K562 (cell line): ENCODE data around the gene TMEM101. TPM values are rescaled to one million over a fixed set of nuclear protein-coding genes. Genes with fewer than 3 reads are reported as not detected.
A peak's percentile ranks its signal among the peaks of the same experiment; 100 is the strongest.

Experiments
- BACH1 ChIP-seq: fragments of 200-800 bp; sonication (Bioruptor generic); IDR thresholded peaks from 2 replicates; pipeline ENCODE4 v1.6.1; 2016; ENCODE audit warnings: missing genetic modification characterization, missing compliant biosample characterization
- BHLHE40 ChIP-seq: IDR thresholded peaks from 2 replicates; pipeline ENCODE4 v1.6.1; 2011; ENCODE audit warnings: low read length, improper control_type of control experiment
- CBFA2T3 ChIP-seq: fragments of 450-650 bp; IDR thresholded peaks from 2 replicates; pipeline ENCODE4 v1.6.1; 2017
- DMBX1 ChIP-seq: fragments of 250-450 bp; sonication (Bioruptor Pico); IDR thresholded peaks from 2 replicates; pipeline ENCODE4 v1.8.0; 2022; ENCODE audit warnings: inconsistent platforms, mild to moderate bottlenecking, moderate library complexity, borderline replicate concordance
- L3MBTL2 ChIP-seq: fragments of 450-650 bp; IDR thresholded peaks from 2 replicates; pipeline ENCODE4 v1.6.1; 2016; ENCODE audit warnings: mild to moderate bottlenecking, moderate library complexity
- MAFG ChIP-seq: fragments of 450-650 bp; conservative IDR thresholded peaks from 2 replicates; pipeline ENCODE4 v1.6.1; 2016; ENCODE audit warnings: missing genetic modification characterization, missing compliant biosample characterization
- MYNN ChIP-seq, 2 experiments: sonication (generic); formaldehyde crosslinking in 1 of 2; IDR thresholded peaks; 2 replicates each; pipeline versions ENCODE4 v1.5.0 to v1.6.1; 2016 to 2020; ENCODE audit warnings: antibody characterized with exemption in 1 of 2, missing genetic modification reagents in 1 of 2
- NCOR1 ChIP-seq: fragments of 450-650 bp; IDR thresholded peaks from 2 replicates; pipeline ENCODE4 v1.6.1; 2016; ENCODE audit warnings: mild to moderate bottlenecking, moderate library complexity
- RBBP5 ChIP-seq: fragments of 200-600 bp; sonication (generic); IDR thresholded peaks from 2 replicates; pipeline ENCODE4 v1.6.1; 2012; ENCODE audit warnings: borderline replicate concordance, mild to moderate bottlenecking, low read length, control low read depth, inconsistent platforms; ENCODE audit not compliant: insufficient read depth, poor library complexity, severe bottlenecking
- TAL1 ChIP-seq: fragments of 450-650 bp; IDR thresholded peaks from 2 replicates; pipeline ENCODE4 v1.6.1; 2016; ENCODE audit warnings: mild to moderate bottlenecking
- polyA plus RNA-seq, 8 experiments: library from polyadenylated mRNA; depleted of rRNA in 4 of 8; stranded (reverse) in 5 of 8; unstranded in 3 of 8; fragments of >200 nt; fragmentation: Nextera tagmentation in 2 of 8; fragmentation: Illumina TruSeq in 1 of 8; extraction: Ambion mirVana in 2 of 8; extraction: Trizol in 1 of 8; gene quantifications; 2 replicates each; pipeline versions ENCODE4 v1.2.1 to v1.2.3, GENCODE V29; 2011 to 2014; ENCODE audit warnings: inconsistent platforms in 1 of 8, missing spikeins in 1 of 8
- total RNA-seq, 7 experiments: library from RNA; depleted of rRNA in 6 of 7; stranded (reverse); fragments of >200 nt in 6 of 7; fragmentation: Illumina TruSeq in 2 of 7; extraction: Trizol in 2 of 7; gene quantifications; 2 replicates each; pipeline versions ENCODE4 v1.2.1 to v1.2.3, GENCODE V29; 2011 to 2021; ENCODE audit warnings: low replicate concordance in 1 of 7
- TF ChIP-seq, protein P1 (sequence below): fragments of 450-650 bp; IDR thresholded peaks from 2 replicates; pipeline ENCODE4 v1.6.1; 2016; ENCODE audit warnings: mild to moderate bottlenecking, moderate library complexity
- TF ChIP-seq, protein P2 (sequence below): sonication (generic); formaldehyde crosslinking; IDR thresholded peaks from 2 replicates; pipeline ENCODE4 v1.9.0; 2022; ENCODE audit warnings: mild to moderate bottlenecking, missing genetic modification reagents
- TF ChIP-seq, protein P3 (sequence below): IDR thresholded peaks from 2 replicates; pipeline ENCODE4 v1.6.1; 2014; ENCODE audit warnings: antibody characterized with exemption

The TMEM101 gene
- total and polyA plus RNA-seq, 9 of the 15 experiments (the other 6 are each of a cell fraction or from before 2014, with no cell fraction given) = 21.2 to 110 (median 37.8) TPM

DNA sequence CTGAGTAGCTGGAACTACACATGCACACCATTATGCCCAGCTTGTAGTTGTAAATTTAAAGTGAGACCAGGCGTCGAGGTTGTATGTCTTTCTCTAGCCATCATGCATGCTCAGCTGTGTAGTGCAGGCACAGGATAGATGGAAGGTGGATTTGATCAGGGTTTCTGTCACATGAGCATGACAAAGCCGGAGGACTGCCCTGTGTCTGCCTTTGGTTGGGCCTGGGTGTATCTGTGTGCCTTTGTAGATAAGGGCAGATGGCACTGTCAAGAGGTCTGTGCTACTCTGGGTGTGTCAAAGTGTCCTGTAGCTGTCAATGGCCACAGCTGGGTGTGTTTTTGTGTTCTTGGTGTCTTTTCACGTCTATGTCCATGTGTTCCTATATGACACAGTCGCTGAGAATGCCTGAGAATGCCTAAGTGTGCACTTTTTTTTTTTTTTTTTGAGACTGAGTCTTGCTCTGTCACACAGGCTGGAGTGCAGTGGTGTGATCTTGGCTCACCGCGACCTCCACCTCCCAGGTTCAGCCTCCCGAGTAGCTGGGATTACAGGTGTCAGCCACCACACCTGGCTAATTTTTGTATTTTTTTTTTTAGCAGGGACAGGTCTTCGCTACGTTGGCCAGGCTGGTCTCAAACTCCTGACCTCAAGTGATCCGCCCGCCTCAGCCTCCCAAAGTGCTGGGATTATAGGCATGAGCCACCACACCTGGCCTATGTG lies 14.5 kb downstream of the TMEM101 start (continued):
- TF ChIP-seq, protein P1, sequence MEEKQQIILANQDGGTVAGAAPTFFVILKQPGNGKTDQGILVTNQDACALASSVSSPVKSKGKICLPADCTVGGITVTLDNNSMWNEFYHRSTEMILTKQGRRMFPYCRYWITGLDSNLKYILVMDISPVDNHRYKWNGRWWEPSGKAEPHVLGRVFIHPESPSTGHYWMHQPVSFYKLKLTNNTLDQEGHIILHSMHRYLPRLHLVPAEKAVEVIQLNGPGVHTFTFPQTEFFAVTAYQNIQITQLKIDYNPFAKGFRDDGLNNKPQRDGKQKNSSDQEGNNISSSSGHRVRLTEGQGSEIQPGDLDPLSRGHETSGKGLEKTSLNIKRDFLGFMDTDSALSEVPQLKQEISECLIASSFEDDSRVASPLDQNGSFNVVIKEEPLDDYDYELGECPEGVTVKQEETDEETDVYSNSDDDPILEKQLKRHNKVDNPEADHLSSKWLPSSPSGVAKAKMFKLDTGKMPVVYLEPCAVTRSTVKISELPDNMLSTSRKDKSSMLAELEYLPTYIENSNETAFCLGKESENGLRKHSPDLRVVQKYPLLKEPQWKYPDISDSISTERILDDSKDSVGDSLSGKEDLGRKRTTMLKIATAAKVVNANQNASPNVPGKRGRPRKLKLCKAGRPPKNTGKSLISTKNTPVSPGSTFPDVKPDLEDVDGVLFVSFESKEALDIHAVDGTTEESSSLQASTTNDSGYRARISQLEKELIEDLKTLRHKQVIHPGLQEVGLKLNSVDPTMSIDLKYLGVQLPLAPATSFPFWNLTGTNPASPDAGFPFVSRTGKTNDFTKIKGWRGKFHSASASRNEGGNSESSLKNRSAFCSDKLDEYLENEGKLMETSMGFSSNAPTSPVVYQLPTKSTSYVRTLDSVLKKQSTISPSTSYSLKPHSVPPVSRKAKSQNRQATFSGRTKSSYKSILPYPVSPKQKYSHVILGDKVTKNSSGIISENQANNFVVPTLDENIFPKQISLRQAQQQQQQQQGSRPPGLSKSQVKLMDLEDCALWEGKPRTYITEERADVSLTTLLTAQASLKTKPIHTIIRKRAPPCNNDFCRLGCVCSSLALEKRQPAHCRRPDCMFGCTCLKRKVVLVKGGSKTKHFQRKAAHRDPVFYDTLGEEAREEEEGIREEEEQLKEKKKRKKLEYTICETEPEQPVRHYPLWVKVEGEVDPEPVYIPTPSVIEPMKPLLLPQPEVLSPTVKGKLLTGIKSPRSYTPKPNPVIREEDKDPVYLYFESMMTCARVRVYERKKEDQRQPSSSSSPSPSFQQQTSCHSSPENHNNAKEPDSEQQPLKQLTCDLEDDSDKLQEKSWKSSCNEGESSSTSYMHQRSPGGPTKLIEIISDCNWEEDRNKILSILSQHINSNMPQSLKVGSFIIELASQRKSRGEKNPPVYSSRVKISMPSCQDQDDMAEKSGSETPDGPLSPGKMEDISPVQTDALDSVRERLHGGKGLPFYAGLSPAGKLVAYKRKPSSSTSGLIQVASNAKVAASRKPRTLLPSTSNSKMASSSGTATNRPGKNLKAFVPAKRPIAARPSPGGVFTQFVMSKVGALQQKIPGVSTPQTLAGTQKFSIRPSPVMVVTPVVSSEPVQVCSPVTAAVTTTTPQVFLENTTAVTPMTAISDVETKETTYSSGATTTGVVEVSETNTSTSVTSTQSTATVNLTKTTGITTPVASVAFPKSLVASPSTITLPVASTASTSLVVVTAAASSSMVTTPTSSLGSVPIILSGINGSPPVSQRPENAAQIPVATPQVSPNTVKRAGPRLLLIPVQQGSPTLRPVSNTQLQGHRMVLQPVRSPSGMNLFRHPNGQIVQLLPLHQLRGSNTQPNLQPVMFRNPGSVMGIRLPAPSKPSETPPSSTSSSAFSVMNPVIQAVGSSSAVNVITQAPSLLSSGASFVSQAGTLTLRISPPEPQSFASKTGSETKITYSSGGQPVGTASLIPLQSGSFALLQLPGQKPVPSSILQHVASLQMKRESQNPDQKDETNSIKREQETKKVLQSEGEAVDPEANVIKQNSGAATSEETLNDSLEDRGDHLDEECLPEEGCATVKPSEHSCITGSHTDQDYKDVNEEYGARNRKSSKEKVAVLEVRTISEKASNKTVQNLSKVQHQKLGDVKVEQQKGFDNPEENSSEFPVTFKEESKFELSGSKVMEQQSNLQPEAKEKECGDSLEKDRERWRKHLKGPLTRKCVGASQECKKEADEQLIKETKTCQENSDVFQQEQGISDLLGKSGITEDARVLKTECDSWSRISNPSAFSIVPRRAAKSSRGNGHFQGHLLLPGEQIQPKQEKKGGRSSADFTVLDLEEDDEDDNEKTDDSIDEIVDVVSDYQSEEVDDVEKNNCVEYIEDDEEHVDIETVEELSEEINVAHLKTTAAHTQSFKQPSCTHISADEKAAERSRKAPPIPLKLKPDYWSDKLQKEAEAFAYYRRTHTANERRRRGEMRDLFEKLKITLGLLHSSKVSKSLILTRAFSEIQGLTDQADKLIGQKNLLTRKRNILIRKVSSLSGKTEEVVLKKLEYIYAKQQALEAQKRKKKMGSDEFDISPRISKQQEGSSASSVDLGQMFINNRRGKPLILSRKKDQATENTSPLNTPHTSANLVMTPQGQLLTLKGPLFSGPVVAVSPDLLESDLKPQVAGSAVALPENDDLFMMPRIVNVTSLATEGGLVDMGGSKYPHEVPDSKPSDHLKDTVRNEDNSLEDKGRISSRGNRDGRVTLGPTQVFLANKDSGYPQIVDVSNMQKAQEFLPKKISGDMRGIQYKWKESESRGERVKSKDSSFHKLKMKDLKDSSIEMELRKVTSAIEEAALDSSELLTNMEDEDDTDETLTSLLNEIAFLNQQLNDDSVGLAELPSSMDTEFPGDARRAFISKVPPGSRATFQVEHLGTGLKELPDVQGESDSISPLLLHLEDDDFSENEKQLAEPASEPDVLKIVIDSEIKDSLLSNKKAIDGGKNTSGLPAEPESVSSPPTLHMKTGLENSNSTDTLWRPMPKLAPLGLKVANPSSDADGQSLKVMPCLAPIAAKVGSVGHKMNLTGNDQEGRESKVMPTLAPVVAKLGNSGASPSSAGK = peak; percentile 46; the same call in 1 of the 2 replicates
- TF ChIP-seq DMBX1 = no peak
- no peak for TF ChIP-seq BACH1 (tag)
- TF ChIP-seq, protein P2, sequence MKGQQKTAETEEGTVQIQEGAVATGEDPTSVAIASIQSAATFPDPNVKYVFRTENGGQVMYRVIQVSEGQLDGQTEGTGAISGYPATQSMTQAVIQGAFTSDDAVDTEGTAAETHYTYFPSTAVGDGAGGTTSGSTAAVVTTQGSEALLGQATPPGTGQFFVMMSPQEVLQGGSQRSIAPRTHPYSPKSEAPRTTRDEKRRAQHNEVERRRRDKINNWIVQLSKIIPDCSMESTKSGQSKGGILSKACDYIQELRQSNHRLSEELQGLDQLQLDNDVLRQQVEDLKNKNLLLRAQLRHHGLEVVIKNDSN (CRISPR knock-in tag) = peak; percentile 38; the same call in 1 of the 2 replicates
- TF ChIP-seq BHLHE40 = peak; percentile 67
- peak; percentile 37; the same call in 1 of the 2 replicates for TF ChIP-seq TAL1
- peak; percentile 14; the same call in 1 of the 2 replicates for TF ChIP-seq MAFG (tag)
- TF ChIP-seq RBBP5 = no peak
- TF ChIP-seq CBFA2T3 = peak; percentile 77
- TF ChIP-seq L3MBTL2 = peak; percentile 36; the same call in 1 of the 2 replicates
- TF ChIP-seq MYNN (IDR thresholded peaks at IDR 0.05) = 0 out of 2 replicates have a peak, but pooled peaks have one; percentile 66
- no peak for TF ChIP-seq MYNN (CRISPR knock-in tag; IDR thresholded peaks at IDR 0.05)
- TF ChIP-seq, protein P3, sequence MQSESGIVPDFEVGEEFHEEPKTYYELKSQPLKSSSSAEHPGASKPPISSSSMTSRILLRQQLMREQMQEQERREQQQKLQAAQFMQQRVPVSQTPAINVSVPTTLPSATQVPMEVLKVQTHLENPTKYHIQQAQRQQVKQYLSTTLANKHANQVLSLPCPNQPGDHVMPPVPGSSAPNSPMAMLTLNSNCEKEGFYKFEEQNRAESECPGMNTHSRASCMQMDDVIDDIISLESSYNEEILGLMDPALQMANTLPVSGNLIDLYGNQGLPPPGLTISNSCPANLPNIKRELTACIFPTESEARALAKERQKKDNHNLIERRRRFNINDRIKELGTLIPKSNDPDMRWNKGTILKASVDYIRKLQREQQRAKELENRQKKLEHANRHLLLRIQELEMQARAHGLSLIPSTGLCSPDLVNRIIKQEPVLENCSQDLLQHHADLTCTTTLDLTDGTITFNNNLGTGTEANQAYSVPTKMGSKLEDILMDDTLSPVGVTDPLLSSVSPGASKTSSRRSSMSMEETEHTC = peak; percentile 30; the same call in 1 of the 2 replicates
- peak; percentile 33; the same call in 1 of the 2 replicates for TF ChIP-seq NCOR1
